HepG2 (cell line): ENCODE data around the gene SUSD4. TPM values are rescaled to one million over a fixed set of nuclear protein-coding genes. Genes with fewer than 3 reads are reported as not detected.

Experiments
- HDAC1 ChIP-seq: sonication (generic); formaldehyde crosslinking; IDR thresholded peaks from 2 replicates; pipeline ENCODE4 v1.5.1; 2020; ENCODE audit warnings: mild to moderate bottlenecking, missing genetic modification reagents
- IRX3 ChIP-seq: sonication (generic); formaldehyde crosslinking; IDR thresholded peaks from 2 replicates; pipeline ENCODE4 v1.8.1; 2023; ENCODE audit warnings: mild to moderate bottlenecking, low read depth, missing genetic modification reagents, borderline replicate concordance
- KLF13 ChIP-seq: sonication (generic); formaldehyde crosslinking; IDR thresholded peaks from 2 replicates; pipeline ENCODE4 v1.4.0; 2020; ENCODE audit warnings: mild to moderate bottlenecking, missing genetic modification reagents
- PHF20 ChIP-seq: sonication (generic); formaldehyde crosslinking; IDR thresholded peaks from 2 replicates; pipeline ENCODE4 v1.5.0; 2020; ENCODE audit warnings: mild to moderate bottlenecking, missing genetic modification reagents
- SAP130 ChIP-seq: IDR thresholded peaks from 2 replicates; pipeline ENCODE4 v1.6.1; 2016; ENCODE audit warnings: low read depth
- ZBTB7B ChIP-seq: sonication (generic); formaldehyde crosslinking; IDR thresholded peaks from 2 replicates; pipeline ENCODE4 v1.4.0; 2020; ENCODE audit warnings: missing genetic modification reagents
- ZMYM4 ChIP-seq: sonication (generic); formaldehyde crosslinking; IDR thresholded peaks from 2 replicates; pipeline ENCODE4 v1.8.1; 2023; ENCODE audit warnings: mild to moderate bottlenecking, missing genetic modification reagents
- ZNF18 ChIP-seq: sonication (generic); formaldehyde crosslinking; IDR thresholded peaks from 2 replicates; pipeline ENCODE4 v1.8.0; 2022; ENCODE audit warnings: mild to moderate bottlenecking, missing genetic modification reagents; ENCODE audit not compliant: insufficient replicate concordance
- ZNF646 ChIP-seq: sonication (generic); formaldehyde crosslinking; IDR thresholded peaks from 2 replicates; pipeline ENCODE4 v1.9.0; 2021; ENCODE audit warnings: mild to moderate bottlenecking, missing genetic modification reagents
- ZNF749 ChIP-seq: sonication (generic); formaldehyde crosslinking; IDR thresholded peaks from 2 replicates; pipeline ENCODE4 v1.8.0; 2022; ENCODE audit warnings: mild to moderate bottlenecking, missing genetic modification reagents, moderate library complexity, borderline replicate concordance
- polyA plus RNA-seq, 8 experiments: library from polyadenylated mRNA; depleted of rRNA in 3 of 8; stranded (reverse) in 7 of 8; unstranded in 1 of 8; fragments of >200 nt; fragmentation: Illumina TruSeq in 4 of 8; extraction: Trizol in 4 of 8; gene quantifications; 2 replicates each; pipeline versions ENCODE4 v1.2.1 to v1.2.3, GENCODE V29; 2011 to 2016; ENCODE audit warnings: low read depth in 4 of 8, missing spikeins in 1 of 8, mixed read lengths in 1 of 8; ENCODE audit not compliant: insufficient read depth in 1 of 8
- total RNA-seq, 5 experiments: library from RNA; depleted of rRNA; stranded (reverse); fragments of >200 nt; fragmentation: Illumina TruSeq; extraction: Trizol; gene quantifications; 2 replicates each; pipeline ENCODE4 v1.2.3, GENCODE V29; 2016; ENCODE audit warnings: low read depth in 1 of 5

The SUSD4 gene
- total and polyA plus RNA-seq, 2 of the 13 experiments (the other 11 are each of a cell fraction or from before 2014, with no cell fraction given) = not detected

GRCh38 chr1:223345720-223346119 lies 18.3 kb downstream of the SUSD4 start (continued):
- TF ChIP-seq ZNF646 (no peak), ZNF18 (CRISPR knock-in tag) (no peak), ZNF749 (no peak), PHF20 (CRISPR knock-in tag) (no peak), SAP130 (CRISPR knock-in tag) (no peak), IRX3 (CRISPR knock-in tag) (no peak), ZBTB7B (no peak), HDAC1 (CRISPR knock-in tag) (no peak), KLF13 (CRISPR knock-in tag) (no peak), ZMYM4 (no peak)
- TF ChIP-seq, all 625 proteins: peak for 0
